Putamen (tissue), 1 donor: ENCODE results near the gene TBC1D25.
"Not testable (repeated sequence)": the region's sequence is repeated elsewhere in the genome, so short reads cannot be mapped to it uniquely, and the experiment has no call there.

Experiments used
- DNase-seq: peaks from one replicate; pipeline ENCODE4 v3.0.0-alpha.2; 2016; ENCODE audit warnings: low spot score

The TBC1D25 gene

DNA sequence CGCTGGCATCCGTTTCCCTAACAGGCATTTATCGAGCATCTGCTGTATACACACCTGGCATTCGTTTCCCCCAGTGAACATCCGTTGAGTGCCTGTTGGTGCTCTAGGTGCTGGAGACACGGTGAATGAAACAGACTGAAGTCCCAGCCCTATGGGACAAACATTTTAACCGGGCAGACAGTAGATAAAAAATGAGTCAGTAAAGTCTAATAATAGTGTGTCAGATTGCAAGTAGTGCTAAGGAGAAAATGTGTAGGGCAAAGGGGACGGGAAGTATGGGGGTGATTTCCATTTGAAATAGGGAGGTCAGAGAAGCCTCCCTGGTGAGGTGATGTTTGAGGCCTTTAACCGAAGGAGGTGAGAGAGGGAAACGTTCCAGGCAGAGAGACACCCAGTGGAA is 23.2 kb upstream of the TBC1D25 start:
- no peak for DNase-seq

DNA sequence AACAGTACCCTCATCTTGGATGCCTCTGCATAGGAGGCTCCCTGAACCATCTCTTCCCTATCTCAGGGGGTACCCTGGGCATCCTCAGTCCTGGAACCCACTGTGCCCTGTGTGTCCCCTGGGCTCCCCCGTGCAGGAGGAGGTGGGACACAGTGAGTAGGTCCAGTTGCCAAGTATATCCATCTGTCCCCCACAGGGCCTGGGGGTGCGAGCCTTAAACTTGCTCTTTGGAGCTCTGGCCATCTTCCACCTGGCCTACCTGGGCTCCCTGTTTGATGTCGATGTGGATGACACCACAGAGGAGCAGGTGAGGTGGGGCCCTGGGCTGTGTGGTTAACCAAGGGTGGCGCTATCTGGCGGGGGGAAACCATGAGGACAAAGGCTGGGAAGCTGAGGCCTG is 22.5 kb upstream of the TBC1D25 start:
- DNase-seq: no peak

DNA sequence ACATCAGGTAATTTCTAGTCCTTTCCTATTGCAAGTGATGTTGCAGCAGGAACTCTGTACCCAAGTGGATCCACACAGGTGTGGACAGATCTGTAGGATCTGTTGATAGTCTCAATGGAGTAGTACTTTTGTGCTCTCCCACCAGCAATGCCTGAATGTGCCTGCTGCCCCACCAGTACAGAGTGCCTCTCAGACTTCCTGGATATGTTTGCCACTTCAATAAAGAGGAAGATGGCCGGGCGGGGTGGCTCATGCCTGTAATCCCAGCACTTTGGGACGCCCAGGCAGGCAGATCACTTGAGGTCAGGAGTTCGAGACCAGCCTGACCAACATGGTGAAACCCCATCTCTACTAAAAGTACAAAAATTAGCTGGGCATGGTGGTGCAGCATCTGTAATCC is 20.0 kb upstream of the TBC1D25 start:
- not testable (repeated sequence) for DNase-seq

DNA sequence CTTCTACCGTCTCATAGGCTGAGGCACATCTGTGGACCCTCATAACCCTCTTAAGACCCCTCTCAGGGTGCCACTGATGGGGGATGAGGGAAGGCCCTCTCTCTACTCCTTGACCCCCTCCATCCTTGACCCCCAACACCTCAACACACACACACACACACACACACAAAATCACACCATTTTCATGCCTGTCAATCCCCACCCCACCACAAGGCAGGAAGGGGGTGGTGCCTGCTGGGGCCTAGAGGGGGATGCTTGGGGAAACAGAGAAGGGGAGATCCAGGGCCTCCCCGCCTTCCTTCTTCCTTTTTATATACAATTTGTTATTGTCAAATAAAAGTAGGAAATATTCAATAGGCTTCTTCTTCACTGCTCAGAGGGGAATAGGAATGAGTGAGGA is 19.1 kb upstream of the TBC1D25 start:
- DNase-seq: no peak

DNA sequence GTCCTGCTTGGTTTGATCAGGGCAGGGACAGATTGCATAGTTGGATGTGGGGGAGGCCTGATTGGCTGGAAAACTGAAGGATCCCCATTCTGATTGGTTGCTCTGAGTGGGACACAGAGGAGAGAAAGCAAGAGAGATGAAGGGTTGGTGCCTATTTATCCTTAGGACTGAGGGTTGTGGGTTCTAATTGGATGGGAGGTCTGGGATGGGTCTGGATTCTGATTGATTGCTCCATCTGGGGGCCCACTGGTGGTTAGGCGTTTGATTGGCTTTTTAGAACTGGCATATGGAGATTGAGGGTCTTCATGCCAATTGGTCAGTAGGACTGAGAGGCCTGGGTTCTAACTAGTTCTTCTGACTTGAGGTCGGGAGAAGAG is 18.6 kb upstream of the TBC1D25 start:
- DNase-seq: no peak

DNA sequence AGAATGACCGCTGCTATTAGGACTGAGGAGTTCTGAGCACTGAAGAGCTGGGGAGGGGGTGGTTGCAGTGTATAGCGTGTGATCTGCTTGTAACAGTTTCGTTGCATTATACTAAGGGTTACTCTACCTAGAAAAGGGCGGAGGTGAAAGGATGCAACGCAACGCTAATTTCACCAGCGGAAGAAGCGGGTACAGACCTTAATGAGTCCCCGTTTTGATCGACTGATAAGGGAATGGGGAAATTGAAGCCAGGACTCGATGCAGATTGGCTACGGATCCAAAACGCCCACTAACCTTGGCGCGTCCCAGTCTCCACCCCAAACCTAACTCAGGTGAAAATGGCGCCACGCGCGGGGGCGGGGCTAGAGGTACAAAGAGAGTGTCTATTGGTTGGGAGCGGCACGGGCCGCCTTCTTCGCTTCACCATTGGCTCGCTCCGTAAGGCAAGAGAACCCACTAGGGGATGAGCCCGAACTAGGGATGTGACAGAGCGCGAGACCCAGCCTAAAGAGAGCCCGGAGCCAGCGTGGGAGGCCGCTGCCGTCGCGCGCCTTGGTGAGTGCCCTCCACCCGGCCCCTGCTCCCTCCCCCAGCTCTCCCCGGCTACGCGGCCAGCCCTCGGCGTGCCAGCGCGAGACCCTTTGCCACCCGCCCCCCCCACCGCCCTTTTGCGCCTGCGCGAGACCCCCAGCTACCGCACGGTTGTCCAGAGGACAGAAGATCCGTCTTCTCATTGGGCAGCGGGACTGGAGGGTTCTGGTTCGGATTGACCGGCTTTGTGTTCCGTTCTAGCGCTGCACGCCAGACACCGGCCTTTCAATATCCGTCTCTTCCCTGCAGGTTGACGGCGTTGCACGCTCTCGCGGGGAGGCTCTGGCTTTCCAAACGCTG is 17.9 kb upstream of the TBC1D25 start, which contains the start of gene EBP:
Gene EBP, plus strand, starts transcription at position 456 of the 891 bp plus-strand sequence. CDS start 1,964 bp downstream, outside the sequence.
- DNase-seq: peak; percentile 84

DNA sequence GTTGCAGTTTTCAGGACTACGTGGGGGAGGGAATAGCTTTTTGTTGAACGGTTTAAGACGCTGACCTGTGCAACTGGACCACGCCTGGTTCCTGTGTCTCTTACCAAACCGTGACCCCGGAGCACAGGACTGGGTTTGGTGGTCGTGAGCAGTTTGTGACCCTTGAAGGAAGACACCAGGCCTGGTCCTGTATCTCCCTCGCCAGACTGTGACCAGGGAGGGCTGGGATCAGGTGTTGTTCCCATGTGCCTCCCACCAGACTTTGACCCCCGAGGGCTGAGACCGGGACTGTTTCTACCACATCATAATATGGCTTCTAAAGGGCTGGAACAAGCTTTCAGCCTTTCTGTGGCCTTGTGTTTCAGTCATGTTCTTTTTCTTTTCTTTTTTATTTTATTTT is 17.2 kb upstream of the TBC1D25 start:
- no peak for DNase-seq

DNA sequence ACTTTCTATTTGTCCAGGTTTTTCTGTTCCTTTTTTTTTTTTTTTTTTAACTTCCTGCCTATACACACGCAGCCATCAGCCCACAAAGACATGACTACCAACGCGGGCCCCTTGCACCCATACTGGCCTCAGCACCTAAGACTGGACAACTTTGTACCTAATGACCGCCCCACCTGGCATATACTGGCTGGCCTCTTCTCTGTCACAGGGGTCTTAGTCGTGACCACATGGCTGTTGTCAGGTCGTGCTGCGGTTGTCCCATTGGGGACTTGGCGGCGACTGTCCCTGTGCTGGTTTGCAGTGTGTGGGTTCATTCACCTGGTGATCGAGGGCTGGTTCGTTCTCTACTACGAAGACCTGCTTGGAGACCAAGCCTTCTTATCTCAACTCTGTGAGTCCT is 15.8 kb upstream of the TBC1D25 start:
- no peak for DNase-seq

DNA sequence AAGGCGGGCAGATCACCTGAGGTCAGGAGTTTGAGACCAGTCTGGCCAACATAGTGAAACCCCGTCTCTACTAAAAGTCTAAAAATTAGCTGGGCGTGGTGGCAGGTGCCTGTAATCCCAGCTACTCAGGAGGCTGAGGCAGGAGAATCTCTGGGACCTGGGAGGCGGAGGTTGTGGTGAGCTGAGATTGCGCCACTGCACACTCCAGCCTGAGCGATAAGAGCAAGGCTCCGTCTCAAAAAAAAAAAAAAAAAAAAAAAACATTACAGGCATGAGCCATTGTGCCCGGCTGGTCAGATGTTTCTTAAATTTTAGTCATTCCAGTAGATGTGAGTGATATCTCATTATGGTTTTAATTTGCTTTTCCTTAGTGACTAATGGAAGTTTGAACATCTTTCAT is 13.7 kb upstream of the TBC1D25 start:
- not testable (repeated sequence) for DNase-seq

DNA sequence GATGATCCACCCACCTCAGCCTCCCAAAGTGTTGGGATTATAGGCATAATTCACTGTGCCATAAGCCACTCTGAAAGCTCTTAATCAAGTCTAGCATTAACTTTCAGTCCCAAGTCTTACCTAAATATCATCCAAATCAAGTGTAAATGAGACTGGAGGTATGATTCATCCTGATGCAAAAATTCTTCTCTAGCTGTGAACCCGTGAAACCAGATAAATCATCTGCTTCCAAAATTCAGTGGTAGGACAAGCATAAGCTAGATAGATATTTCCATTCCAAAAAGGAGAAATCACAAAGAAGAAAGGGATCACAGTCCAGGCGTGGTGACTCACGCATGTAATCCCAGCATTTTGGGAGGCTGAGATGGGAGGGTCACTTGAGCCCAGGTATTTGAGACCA is 8.8 kb upstream of the TBC1D25 start:
- DNase-seq: no peak

DNA sequence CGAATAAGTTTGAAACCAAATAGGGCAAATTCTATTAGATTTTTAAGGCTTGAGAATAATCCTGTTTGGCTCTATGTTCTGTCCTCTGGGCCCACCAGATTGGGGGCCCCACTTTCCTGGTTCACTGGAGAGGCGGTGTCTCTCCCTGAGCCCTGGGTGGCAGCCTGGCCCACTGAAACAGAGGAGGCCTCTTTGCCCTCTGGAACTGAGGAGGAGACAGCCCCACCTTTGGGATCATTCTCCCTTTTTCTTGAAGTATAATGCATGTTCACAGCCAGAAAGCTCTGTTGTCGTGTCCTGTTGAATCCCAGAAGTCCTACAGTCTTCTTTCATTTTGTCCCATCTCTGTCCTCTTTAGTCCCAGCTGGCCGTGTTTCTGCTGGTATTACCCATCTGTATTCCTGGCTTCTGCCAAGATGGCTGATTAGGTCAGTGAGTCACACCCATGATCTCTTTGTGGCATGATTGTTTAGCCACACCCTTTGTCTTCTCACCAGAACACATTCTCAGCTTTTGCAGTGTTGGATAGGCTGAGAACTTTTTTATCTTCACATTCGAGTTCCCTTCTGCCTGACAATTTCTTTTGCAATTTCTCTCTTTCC is 8.1 kb upstream of the TBC1D25 start:
- no peak for DNase-seq

DNA sequence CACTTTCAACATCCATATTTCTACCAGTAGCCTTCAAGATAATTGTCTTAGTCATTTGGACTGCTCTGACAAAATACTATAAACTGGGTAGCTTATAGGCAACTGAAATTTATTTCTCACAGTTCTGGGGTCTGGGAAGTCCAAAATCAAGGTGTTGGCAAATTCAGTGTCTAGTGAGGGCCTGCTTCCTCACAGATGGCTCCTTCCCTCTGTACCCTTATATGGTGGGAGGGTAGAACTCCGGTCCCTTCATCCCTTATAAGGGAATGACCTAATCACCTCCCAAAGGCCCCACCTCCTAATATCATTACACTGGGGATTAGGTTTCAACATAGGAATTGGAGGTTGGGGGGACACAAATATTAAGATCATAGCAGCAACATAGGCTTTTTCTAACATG is 7.4 kb upstream of the TBC1D25 start:
- DNase-seq: no peak

DNA sequence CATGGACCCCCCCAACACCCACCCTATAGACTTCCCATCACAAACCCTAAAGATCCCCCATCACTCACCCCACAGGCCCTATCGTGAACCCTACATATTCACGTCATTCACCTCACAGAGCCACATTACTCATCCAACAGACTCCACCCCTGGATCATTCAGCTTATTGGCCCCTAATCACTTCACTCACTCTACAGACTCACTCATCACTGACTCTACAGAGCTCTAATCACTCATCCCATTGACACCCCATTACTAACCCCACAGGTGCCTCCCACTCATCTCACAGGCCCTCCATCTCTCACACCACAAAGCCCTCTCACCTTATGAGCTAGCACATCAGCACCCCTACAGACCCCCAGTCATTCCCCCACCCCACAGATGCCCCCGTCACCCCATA is 6.3 kb upstream of the TBC1D25 start:
- no peak for DNase-seq

DNA sequence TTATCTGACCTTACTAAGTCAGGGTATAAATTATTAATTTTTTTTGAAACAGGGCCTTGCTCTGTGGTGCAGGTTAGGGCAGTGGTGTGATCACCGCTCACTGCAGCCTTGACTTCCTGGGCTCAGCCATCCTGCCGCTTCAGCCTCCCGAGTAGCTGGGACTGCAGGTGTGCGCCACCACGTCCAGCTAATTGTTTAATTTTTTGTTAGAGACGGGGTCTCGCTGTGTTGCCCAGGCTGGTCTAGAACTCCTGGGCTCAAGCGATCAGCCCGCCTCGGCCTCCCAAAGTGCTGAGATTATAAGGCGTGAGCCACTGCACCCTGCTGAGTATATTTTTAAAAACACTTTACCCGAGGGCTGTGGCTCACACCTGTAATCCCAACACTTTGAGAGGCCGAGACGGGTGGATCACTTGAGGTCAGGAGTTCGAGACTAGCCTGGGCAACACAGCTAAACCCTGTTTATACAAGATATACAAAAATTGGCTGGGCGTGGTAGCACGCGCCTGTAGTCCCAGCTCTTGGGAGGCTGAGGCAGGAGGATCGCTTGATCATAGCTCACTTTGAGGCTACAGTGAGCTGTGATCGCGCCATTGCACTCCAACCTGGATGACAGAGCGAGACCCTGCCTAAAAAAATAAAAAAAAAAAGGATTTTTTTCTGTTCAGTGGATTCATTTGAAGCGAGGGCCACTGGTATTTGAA is 721 bp upstream of the TBC1D25 start:
- DNase-seq: no peak

DNA sequence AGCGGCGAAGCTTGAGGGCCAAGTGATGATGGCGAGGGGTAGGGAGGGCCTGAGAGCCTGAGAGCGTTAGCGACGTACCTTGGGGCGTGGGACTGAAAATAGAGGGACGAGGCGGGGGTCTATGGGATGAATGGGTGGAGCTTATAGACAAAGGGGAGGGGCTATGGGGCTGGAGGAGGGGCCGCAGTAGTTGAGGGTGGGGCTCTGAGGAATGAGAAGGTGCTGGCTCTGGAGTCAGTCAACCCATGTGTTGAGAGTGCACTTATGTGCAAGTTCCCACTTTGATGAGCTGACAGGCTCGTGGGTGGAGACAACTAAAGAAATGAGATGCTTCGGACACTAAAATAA is 488 bp downstream of the TBC1D25 start:
- DNase-seq: peak; percentile 19

DNA sequence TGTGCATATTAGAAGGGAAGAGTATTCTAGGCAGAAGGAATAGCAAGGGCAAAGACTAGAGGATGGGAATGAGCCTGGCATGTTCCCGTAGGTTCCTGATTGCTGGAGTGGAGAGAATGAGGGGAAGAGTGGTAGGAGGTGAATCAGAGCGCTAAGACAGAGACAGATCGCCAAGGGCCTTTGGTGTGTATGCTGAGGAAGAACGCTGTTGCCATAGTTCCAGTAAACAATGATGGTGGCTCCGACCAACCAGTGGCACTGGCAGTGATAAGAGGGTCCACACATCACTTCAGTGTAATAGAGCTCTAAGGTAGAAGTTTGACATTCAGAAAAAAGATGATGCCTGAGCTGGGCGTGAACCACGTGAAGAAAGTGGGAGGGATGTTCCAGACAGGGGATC is 966 bp downstream of the TBC1D25 start:
- no peak for DNase-seq

DNA sequence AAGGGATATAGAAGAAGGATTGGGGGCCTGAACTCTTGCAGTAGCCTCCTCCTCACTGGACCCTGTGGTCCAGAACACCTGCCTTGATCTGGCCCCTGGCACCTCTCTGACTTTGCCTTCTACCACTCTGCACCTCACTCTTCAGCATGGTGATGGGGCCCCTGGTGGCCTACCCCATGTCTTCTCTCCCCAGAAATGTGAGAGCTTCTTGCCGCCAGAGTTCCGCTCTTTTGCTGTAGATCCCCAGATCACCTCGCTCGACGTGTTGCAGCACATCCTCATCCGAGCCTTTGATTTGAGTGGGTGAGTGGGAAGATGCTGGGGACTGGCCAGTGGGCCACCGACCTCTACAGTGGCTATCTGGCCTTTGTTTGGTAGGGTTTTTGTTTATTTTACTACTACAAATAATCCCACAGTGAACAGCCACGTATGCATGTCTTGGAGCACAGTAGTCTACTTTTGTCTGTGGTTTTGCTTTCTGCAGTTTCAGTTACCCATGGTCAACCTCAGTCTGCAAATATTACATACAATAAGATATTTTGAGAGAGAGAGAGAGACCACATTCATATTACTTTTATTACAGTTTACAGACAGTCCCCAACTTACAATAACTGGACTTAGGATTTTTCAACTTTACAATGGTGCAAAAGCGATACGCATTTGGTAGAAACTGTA is 1.8 kb downstream of the TBC1D25 start:
- DNase-seq: no peak

DNA sequence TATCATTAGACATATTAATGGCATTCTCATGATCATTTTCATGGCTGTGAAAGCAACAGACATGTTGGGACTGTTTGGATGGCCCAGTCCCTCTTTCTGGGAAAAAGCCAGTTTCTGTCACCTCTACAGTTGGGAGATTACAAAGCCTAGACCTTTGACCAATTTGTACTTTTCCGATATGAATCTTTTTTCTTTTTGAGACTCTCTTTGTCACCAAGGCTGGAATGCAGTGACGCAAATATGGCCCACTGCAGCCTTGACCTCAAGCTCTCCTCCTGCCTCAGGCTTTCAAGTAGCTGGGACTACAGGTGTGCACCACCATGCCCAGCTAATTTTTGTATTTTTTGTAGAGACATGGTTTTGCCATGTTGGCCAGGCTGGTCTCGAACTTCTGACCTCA is 9.4 kb downstream of the TBC1D25 start:
- DNase-seq: no peak

DNA sequence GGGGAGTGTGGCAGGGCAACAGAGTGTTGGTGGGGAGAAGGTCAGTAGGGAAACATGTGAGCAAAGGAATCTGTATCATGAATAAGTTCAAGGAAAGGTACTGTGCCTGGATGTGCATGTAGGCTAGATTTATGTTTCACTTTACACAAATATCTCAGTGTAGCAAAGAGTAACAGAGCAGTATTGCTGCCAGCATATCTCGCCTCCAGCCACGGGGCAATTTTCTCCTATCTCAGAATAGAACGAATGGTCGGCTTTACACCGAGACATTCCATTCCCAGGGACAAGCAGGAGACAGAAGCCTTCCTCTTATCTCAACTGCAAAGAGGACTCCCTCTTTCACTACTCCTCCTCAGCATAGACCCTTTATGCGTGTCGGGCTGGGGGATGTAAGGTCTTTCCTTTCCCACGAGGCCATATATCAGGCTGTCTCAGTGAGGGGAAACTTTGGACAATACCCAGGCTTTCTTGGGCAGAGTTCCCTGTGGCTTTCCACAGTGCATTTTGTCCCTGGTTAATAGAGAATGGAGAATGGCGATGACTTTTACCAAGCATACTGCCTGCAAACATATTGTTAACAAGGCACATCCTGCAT is 16.3 kb downstream of the TBC1D25 start:
- DNase-seq: not testable (repeated sequence)

DNA sequence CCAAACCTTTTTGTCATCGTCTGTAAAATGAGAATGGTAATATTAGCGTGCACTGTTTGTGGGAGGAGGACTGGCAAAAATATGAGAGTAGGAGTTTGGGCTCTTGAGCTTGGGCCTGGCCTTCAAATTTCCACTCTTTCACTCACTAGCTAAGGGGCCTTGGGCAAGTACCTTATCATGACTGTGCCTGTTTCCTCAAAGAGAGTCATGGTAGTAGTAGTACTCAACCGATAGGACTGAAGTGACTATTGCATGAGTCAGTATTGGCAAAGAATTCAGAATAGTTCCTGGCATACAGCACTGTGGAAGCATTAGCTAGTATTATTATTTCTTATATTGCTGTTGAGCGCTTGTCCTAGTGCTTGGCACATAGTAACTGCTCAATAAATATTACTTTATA is 18.8 kb downstream of the TBC1D25 start:
- no peak for DNase-seq

DNA sequence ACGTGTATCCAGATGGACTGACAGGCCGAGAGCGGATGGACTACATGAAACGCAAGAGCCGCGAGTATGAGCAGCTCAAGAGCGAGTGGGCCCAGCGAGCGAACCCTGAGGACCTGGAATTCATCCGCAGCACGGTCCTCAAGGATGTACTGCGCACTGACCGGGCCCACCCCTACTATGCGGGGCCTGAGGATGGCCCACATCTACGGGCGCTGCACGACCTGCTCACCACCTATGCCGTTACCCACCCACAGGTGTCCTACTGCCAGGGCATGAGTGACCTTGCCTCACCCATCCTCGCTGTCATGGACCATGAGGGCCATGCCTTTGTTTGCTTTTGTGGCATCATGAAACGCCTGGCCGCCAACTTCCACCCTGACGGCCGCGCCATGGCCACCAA is 20.1 kb downstream of the TBC1D25 start:
- DNase-seq: no peak

DNA sequence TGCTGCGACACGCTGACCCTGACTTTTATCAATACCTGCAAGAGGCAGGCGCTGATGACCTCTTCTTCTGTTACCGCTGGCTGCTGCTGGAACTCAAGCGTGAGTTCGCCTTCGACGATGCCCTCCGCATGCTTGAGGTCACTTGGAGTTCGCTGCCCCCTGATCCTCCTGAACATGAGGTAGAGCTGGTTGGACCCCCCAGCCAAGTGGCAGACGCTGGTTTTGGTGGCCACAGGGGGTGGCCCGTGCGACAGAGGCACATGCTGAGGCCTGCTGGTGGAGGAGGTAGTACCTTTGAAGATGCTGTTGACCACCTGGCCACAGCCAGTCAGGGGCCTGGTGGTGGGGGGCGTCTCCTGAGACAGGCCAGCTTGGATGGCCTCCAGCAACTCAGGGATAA is 20.5 kb downstream of the TBC1D25 start:
- DNase-seq: no peak
